Suprapubic skin (tissue), 4 donors: ENCODE results near the gene DIAPH3. TPM values are rescaled to one million over a fixed set of nuclear protein-coding genes. Genes with fewer than 3 reads are reported as not detected.
A peak's percentile ranks its signal among the peaks of the same experiment; 100 is the strongest.
"Not testable (repeated sequence)": the region's sequence is repeated elsewhere in the genome, so short reads cannot be mapped to it uniquely, and the experiment has no call there.

Experiments used
- DNase-seq, 2 donors: peaks; one replicate each; pipeline ENCODE4 v3.0.0-alpha.2; 2019; ENCODE audit warnings: low spot score in 2 of 2
- H3K27ac ChIP-seq: fragments of 200-600 bp; sonication (generic); one replicate; pipeline ENCODE4 v1.5.1; 2019
- H3K27me3 ChIP-seq: fragments of 200-600 bp; sonication (generic); one replicate; pipeline ENCODE4 v1.5.1; 2019
- H3K36me3 ChIP-seq: fragments of 200-600 bp; sonication (generic); one replicate; pipeline ENCODE4 v1.5.1; 2019
- H3K4me1 ChIP-seq: fragments of 200-600 bp; sonication (generic); one replicate; pipeline ENCODE4 v1.5.1; 2019
- H3K4me3 ChIP-seq: fragments of 200-600 bp; sonication (generic); one replicate; pipeline ENCODE4 v1.5.1; 2019; ENCODE audit warnings: mild to moderate bottlenecking
- H3K9me3 ChIP-seq: fragments of 200-600 bp; sonication (generic); one replicate; pipeline ENCODE4 v1.5.1; 2019
- EP300 ChIP-seq: sonication (generic); formaldehyde crosslinking; IDR thresholded peaks from one replicate; pipeline ENCODE4 v1.6.1; 2017; ENCODE audit warnings: antibody characterized with exemption
- POLR2A ChIP-seq, 2 donors: fragments of 450-650 bp; IDR thresholded peaks; one replicate each; pipeline ENCODE4 v1.6.1; 2017; ENCODE audit warnings: antibody characterized with exemption in 2 of 2, mild to moderate bottlenecking in 2 of 2, moderate library complexity in 2 of 2
- POLR2AphosphoS5 ChIP-seq, 3 donors: sonication (generic); formaldehyde crosslinking; IDR thresholded peaks; one replicate each; pipeline ENCODE4 v1.6.1; 2017; ENCODE audit warnings: antibody characterized with exemption in 3 of 3
- WGBS: methylation state at CpG from one replicate; pipeline ENCODE4 v1.1.5; 2018; 5-methylcytosine and 5-hydroxymethylcytosine counted together
- total RNA-seq, 4 donors: library from RNA; depleted of rRNA; stranded (reverse); fragments of >200 nt; gene quantifications; one replicate each; pipeline ENCODE4 v1.1.0, GENCODE V29; 2016
- TF ChIP-seq, protein P1 (sequence below), 2 donors: fragments of 200-600 bp in 1 of 2; fragments of 450-650 bp in 1 of 2; sonication (generic) in 1 of 2; IDR thresholded peaks; one replicate each; pipeline ENCODE4 v1.5.1; 2016 to 2019; ENCODE audit warnings: antibody characterized with exemption in 2 of 2, mild to moderate bottlenecking in 1 of 2, moderate library complexity in 1 of 2

The DIAPH3 gene, protein sequence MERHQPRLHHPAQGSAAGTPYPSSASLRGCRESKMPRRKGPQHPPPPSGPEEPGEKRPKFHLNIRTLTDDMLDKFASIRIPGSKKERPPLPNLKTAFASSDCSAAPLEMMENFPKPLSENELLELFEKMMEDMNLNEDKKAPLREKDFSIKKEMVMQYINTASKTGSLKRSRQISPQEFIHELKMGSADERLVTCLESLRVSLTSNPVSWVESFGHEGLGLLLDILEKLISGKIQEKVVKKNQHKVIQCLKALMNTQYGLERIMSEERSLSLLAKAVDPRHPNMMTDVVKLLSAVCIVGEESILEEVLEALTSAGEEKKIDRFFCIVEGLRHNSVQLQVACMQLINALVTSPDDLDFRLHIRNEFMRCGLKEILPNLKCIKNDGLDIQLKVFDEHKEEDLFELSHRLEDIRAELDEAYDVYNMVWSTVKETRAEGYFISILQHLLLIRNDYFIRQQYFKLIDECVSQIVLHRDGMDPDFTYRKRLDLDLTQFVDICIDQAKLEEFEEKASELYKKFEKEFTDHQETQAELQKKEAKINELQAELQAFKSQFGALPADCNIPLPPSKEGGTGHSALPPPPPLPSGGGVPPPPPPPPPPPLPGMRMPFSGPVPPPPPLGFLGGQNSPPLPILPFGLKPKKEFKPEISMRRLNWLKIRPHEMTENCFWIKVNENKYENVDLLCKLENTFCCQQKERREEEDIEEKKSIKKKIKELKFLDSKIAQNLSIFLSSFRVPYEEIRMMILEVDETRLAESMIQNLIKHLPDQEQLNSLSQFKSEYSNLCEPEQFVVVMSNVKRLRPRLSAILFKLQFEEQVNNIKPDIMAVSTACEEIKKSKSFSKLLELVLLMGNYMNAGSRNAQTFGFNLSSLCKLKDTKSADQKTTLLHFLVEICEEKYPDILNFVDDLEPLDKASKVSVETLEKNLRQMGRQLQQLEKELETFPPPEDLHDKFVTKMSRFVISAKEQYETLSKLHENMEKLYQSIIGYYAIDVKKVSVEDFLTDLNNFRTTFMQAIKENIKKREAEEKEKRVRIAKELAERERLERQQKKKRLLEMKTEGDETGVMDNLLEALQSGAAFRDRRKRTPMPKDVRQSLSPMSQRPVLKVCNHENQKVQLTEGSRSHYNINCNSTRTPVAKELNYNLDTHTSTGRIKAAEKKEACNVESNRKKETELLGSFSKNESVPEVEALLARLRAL
- total RNA-seq = 1 to 10 TPM in 3 of 4 donors, under 1 TPM in 1; 0.93 to 3.0 (median 2.3) TPM

DNA sequence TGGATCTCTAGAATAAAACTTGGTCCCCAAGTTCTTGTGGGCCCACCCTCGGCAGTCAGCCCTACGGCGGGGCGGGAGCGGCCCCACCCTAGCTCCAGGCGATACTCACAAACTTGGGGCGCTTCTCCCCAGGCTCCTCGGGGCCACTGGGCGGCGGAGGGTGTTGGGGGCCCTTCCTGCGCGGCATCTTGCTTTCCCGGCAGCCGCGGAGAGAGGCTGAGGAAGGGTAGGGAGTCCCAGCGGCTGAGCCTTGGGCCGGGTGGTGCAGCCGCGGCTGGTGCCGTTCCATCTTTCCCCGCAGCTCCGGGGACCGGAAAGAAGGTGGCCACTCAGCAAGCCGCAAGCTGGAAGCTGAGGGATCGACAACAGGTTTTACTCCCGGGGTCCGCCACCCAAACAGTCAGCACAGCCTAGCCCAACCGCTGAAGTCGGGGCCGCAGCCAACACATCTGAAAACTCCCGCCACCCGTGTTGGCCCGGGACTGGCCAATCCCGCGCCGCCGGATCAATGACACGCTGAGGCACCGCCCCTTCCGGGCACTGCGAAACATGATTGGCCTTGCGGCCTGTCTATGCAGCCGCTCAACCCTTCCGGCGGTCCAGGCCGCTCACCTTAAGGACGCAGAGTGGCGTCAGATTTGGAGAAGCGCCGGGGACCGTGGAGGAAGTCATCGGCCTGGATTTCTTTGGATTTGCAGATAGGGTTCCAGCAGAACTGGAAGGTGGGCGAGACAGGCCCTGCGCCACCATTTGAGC, at the start of gene DIAPH3:
Gene DIAPH3 (minus strand): TSS at position 451 of the 756 bp plus-strand sequence. CDS start 162 bp downstream, at position 289.
- Histone ChIP-seq H3K4me3 (peak within 1 kb of the TSS; percentile 68), H3K27ac (peak within 1 kb of the TSS; percentile 89), H3K4me1 (peaks cover 26% of the 10 kb centered on the region), H3K27me3 (peaks cover 2% of the 10 kb centered on the region), H3K9me3 (no peaks in the 10 kb centered on the region), H3K36me3 (no peaks in the 10 kb centered on the region)
- TF ChIP-seq POLR2A (IDR thresholded peaks at IDR 0.05) (peak in 1 of 2 donors; percentile 19), EP300 (no peak), POLR2AphosphoS5 (IDR thresholded peaks at IDR 0.05) (no peak)
- TF ChIP-seq, protein P1, sequence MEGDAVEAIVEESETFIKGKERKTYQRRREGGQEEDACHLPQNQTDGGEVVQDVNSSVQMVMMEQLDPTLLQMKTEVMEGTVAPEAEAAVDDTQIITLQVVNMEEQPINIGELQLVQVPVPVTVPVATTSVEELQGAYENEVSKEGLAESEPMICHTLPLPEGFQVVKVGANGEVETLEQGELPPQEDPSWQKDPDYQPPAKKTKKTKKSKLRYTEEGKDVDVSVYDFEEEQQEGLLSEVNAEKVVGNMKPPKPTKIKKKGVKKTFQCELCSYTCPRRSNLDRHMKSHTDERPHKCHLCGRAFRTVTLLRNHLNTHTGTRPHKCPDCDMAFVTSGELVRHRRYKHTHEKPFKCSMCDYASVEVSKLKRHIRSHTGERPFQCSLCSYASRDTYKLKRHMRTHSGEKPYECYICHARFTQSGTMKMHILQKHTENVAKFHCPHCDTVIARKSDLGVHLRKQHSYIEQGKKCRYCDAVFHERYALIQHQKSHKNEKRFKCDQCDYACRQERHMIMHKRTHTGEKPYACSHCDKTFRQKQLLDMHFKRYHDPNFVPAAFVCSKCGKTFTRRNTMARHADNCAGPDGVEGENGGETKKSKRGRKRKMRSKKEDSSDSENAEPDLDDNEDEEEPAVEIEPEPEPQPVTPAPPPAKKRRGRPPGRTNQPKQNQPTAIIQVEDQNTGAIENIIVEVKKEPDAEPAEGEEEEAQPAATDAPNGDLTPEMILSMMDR (IDR thresholded peaks at IDR 0.05) = no peak
- WGBS = 0% methylated on average over 12 of the region's 54 CpGs
- peak; percentile 96 to 97 for DNase-seq

DNA sequence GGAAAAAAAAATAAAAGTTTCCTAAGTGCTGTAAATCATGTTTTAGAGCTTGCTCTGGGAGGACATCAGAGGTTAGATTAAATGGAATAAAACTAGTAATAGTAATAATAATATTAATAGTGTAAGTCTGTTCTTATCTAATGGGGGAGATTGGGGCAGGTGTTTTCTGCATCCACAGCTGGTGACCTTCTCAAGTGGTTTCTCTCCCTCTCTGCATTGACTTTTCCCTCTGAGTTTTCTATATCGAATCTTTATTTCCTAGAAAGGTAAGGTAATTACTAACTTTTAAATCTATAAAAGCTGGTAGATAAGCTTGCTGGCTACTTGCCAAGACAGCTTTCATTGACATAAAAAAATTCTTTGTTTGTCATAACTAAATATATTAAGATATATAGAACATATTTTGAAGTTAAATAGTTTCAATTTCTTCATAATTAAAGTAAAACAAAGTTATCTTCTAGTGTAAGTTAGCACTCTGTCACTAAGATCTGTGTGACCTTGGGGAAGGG, 49.6 kb upstream of the DIAPH3 start:
- TF ChIP-seq, protein P1 (IDR thresholded peaks at IDR 0.05) = no peak
- TF ChIP-seq POLR2AphosphoS5 (IDR thresholded peaks at IDR 0.05) = no peak
- TF ChIP-seq EP300 = no peak
- TF ChIP-seq POLR2A (IDR thresholded peaks at IDR 0.05) = no peak
- H3K4me3 ChIP-seq = no peak overlapping the region
- H3K27ac ChIP-seq = no peak overlapping the region
- H3K9me3 ChIP-seq = no peaks in the 10 kb centered on the region
- no peak for DNase-seq
- 31% methylated on average over 1 of the region's 1 CpG for WGBS
- no peaks in the 10 kb centered on the region for H3K27me3 ChIP-seq
- H3K4me1 ChIP-seq = no peaks in the 10 kb centered on the region
- no peaks in the 10 kb centered on the region for H3K36me3 ChIP-seq

DNA sequence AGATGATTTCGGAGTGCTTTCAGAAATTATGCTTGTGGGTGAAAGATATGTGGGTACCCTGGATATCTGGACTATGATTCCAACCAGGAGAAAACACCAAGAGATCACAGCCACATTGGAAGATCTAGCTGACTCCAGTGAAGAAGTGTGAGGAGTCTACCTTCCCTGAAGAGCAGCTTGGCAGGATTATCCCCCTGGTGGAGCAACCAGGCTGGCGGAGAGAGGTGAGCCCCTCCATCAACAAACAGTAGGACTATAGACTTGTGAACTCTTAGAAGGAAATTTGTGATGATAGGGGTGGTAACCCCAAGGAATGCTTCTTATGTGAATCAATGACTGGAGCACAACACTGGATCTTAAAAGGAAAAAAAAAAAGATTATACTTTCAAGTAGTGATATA, 47.8 kb upstream of the DIAPH3 start:
- Histone ChIP-seq H3K4me1 (no peaks in the 10 kb centered on the region), H3K36me3 (no peaks in the 10 kb centered on the region), H3K27ac (no peak overlapping the region), H3K9me3 (no peaks in the 10 kb centered on the region), H3K27me3 (no peaks in the 10 kb centered on the region), H3K4me3 (no peak overlapping the region)
- DNase-seq = no peak
- TF ChIP-seq POLR2A (IDR thresholded peaks at IDR 0.05) (no peak), POLR2AphosphoS5 (IDR thresholded peaks at IDR 0.05) (no peak), EP300 (no peak)
- 87% methylated on average over 2 of the region's 2 CpGs for WGBS

DNA sequence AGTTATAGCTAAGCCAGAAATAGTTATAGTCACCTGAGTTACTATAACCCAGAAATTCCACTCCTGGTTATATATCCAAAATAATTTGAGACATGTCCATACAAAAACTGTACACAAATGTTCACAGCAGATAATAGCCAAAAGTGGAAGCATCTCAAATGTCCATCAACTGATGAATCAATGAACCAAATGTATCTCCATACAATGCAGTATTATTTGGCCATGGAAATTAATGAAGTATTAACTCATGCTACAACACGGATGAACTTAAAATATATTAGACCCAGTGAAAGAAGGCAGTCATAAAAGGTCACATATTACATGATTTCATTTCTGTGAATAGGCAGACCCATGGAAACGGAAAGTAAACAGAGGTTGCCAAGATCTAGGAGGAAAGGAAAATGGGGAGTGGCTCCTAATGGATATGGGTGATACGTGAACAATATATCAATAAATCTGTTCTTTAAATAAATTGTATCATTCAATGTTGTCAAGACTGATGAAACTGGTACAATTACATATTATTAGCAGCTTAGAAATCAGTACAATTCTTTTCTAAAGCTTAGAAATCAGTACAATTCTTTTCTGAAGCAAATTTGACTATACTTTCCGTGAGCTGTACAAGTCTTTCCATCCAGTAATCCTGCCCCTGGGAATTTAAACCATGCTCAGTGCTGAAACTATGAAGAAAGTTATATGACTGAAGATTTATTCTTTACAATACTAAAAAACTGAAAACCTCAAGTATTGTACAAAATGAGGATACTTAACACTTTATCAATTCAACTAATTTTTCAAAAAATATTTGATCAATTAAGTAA, 47.0 kb upstream of the DIAPH3 start:
- TF ChIP-seq POLR2AphosphoS5 (IDR thresholded peaks at IDR 0.05) (no peak), POLR2A (IDR thresholded peaks at IDR 0.05) (no peak), EP300 (no peak)
- TF ChIP-seq, protein P1 (IDR thresholded peaks at IDR 0.05) = no peak
- H3K27me3 ChIP-seq = no peaks in the 10 kb centered on the region
- H3K27ac ChIP-seq = no peak overlapping the region
- H3K9me3 ChIP-seq = no peaks in the 10 kb centered on the region
- no peak for DNase-seq
- H3K4me3 ChIP-seq = no peak overlapping the region
- no peaks in the 10 kb centered on the region for H3K36me3 ChIP-seq
- no peaks in the 10 kb centered on the region for H3K4me1 ChIP-seq
- 45% methylated on average over 4 of the region's 4 CpGs for WGBS

DNA sequence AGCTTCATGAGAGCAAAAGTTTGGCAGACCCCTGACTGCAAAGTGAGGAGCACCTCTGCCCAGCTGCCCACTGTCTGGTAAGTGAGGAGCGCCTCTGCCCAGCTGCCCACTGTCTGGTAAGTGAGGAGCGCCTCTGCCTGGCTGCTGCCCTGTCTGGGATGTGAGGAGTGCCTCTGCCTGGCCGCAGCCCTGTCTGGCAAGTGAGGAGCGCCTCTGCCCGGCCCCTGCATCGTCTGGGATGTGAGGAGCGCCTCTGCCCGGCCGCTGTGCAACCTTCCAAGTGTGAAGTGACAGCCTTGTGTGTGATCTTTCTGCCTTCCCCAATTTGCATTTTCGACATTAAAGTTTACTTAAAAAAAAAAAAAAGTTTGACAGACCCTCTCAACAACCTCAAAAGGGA, 41.8 kb upstream of the DIAPH3 start:
- not testable (repeated sequence) for H3K27me3 ChIP-seq, H3K9me3 ChIP-seq, DNase-seq, H3K27ac ChIP-seq, H3K4me3 ChIP-seq, H3K4me1 ChIP-seq, H3K36me3 ChIP-seq
- WGBS = 81% methylated on average over 9 of the region's 10 CpGs
